Neural cell (in vitro differentiated cells): Measurements from ENCODE around the gene COLGALT1. TPM values are rescaled to one million over a fixed set of nuclear protein-coding genes. Genes with fewer than 3 reads are reported as not detected.

Experiments used
- H2AFZ ChIP-seq: fragments of 200-600, 300-800 bp; sonication (generic), shearing (Covaris generic); 2 replicates; pipeline ENCODE4 v1.6.0; 2014; ENCODE audit warnings: low read depth, mild to moderate bottlenecking, antibody characterized with exemption, low read length, moderate library complexity
- H3F3A ChIP-seq: fragments of 200-600 bp; shearing (Covaris generic); 2 replicates; pipeline ENCODE4 v1.6.1; 2016; ENCODE audit warnings: mild to moderate bottlenecking, moderate library complexity, mixed read lengths, antibody characterized with exemption, low read length; ENCODE audit not compliant: insufficient read depth, poor library complexity, severe bottlenecking
- H3K27ac ChIP-seq: fragments of 200-600, 300-800 bp; sonication (generic), shearing (Covaris generic); 2 replicates; pipeline ENCODE4 v1.5.1; 2014; ENCODE audit warnings: mild to moderate bottlenecking, low read length, moderate library complexity
- H3K27me3 ChIP-seq: fragments of 300-800, 200-600 bp; sonication (generic), shearing (Covaris generic); 2 replicates; pipeline ENCODE4 v1.6.0; 2014; ENCODE audit warnings: mild to moderate bottlenecking, low read depth, low read length, moderate library complexity; ENCODE audit not compliant: insufficient read depth
- H3K36me3 ChIP-seq: fragments of 300-800, 200-600 bp; sonication (generic), shearing (Covaris generic); 2 replicates; pipeline ENCODE4 v1.5.1; 2014; ENCODE audit warnings: mild to moderate bottlenecking, antibody characterized with exemption, low read length, moderate library complexity; ENCODE audit not compliant: insufficient read depth
- H3K4me2 ChIP-seq: fragments of 300-800, 200-600 bp; sonication (generic), shearing (Covaris generic); 2 replicates; pipeline ENCODE4 v1.6.0; 2014; ENCODE audit warnings: mild to moderate bottlenecking, low read length
- H3K4me3 ChIP-seq: fragments of 300-800, 200-600 bp; sonication (generic), shearing (Covaris generic); 2 replicates; pipeline ENCODE4 v1.5.1; 2014; ENCODE audit warnings: mild to moderate bottlenecking, low read length, moderate library complexity
- H3K79me2 ChIP-seq: fragments of 200-600 bp; shearing (Covaris generic); replicated peaks from 2 replicates; pipeline ENCODE4 v1.6.0; 2014; ENCODE audit warnings: mild to moderate bottlenecking, low read length, moderate library complexity; ENCODE audit not compliant: insufficient read depth
- H3K9ac ChIP-seq: fragments of 300-800, 200-600 bp; sonication (generic), shearing (Covaris generic); 2 replicates; pipeline ENCODE4 v1.6.1; 2016; ENCODE audit warnings: mild to moderate bottlenecking, low read length, mixed read lengths
- H3K9me2 ChIP-seq: fragments of 200-600 bp; shearing (Covaris generic); 2 replicates; pipeline ENCODE4 v1.6.1; 2016; ENCODE audit warnings: mild to moderate bottlenecking, low read length, mixed read lengths; ENCODE audit not compliant: insufficient read depth
- H3K9me3 ChIP-seq: fragments of 200-600, 300-800 bp; sonication (generic), shearing (Covaris generic); 2 replicates; pipeline ENCODE4 v1.6.1; 2016; ENCODE audit warnings: mild to moderate bottlenecking, mixed run types, low read length, moderate library complexity, mixed read lengths
- H4K20me1 ChIP-seq: fragments of 200-600 bp; shearing (Covaris generic); 2 replicates; pipeline ENCODE4 v1.6.1; 2016; ENCODE audit warnings: mild to moderate bottlenecking, mixed run types; ENCODE audit not compliant: insufficient read depth
- EP300 ChIP-seq: fragments of 450-650 bp; conservative IDR thresholded peaks from 2 replicates; pipeline ENCODE4 v1.6.1; 2014; ENCODE audit warnings: antibody characterized with exemption, mild to moderate bottlenecking, moderate library complexity; ENCODE audit not compliant: poor library complexity, severe bottlenecking
- EZH2 ChIP-seq: fragments of 200-600, 300-800 bp; shearing (Covaris generic), sonication (generic); IDR thresholded peaks from 2 replicates; pipeline ENCODE4 v1.6.1; 2014; ENCODE audit warnings: antibody characterized with exemption, low read length, borderline replicate concordance, mild to moderate bottlenecking; ENCODE audit not compliant: insufficient read depth, poor library complexity, severe bottlenecking
- MXI1 ChIP-seq: fragments of 450-650 bp; conservative IDR thresholded peaks from 2 replicates; pipeline ENCODE4 v1.6.1; 2014; ENCODE audit warnings: antibody characterized with exemption, mild to moderate bottlenecking; ENCODE audit not compliant: poor library complexity, severe bottlenecking
- POLR2AphosphoS5 ChIP-seq: IDR thresholded peaks from 2 replicates; pipeline ENCODE4 v1.6.1; 2012
- RAD21 ChIP-seq: fragments of 450-650 bp; conservative IDR thresholded peaks from 2 replicates; pipeline ENCODE4 v1.6.1; 2014; ENCODE audit warnings: antibody characterized with exemption, mild to moderate bottlenecking, moderate library complexity
- SMC3 ChIP-seq: fragments of 450-650 bp; conservative IDR thresholded peaks from 2 replicates; pipeline ENCODE4 v1.6.1; 2014; ENCODE audit warnings: antibody characterized with exemption, mild to moderate bottlenecking, moderate library complexity; ENCODE audit not compliant: poor library complexity
- TAF1 ChIP-seq: IDR thresholded peaks from 2 replicates; pipeline ENCODE4 v1.6.1; 2012; ENCODE audit warnings: low read depth
- polyA plus RNA-seq: library from polyadenylated mRNA; depleted of rRNA; stranded (reverse); fragments of >200 nt; gene quantifications from 2 replicates; pipeline ENCODE4 v1.2.3, GENCODE V29; 2014
- TF ChIP-seq, protein P1 (sequence below): IDR thresholded peaks from 2 replicates; pipeline ENCODE4 v1.6.1; 2012; ENCODE audit warnings: borderline replicate concordance
- TF ChIP-seq, protein P2 (sequence below): fragments of 450-650 bp; IDR thresholded peaks from 2 replicates; pipeline ENCODE4 v1.5.1; 2014; ENCODE audit warnings: antibody characterized with exemption, mild to moderate bottlenecking, moderate library complexity; ENCODE audit not compliant: poor library complexity, severe bottlenecking

Gene COLGALT1
- polyA plus RNA-seq, 1 donor from 2014 or later, result 18.8 TPM

DNA sequence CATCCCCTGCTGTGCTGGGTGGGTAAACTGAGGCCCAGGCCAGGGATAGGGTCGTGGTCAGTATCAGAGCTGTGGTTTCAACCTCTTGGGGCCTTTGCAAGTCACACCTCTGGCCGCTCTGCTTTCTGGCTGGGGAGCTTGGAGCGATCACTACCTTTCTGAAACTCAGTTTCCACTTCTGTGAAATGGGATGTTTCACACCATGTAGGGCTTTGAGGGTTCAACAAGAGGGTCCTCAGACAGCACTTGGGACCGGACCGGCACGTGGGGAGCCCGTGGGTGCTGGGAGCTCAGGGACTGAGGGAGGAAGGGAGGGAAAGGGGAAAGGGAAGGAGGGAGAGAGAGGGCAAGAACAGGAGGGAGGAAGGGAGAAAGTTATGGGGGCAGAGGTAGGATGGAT lies 22.9 kb upstream of the COLGALT1 start:
- H3K9ac ChIP-seq, result no peak overlapping the region
- H3K9me2 ChIP-seq, result no peaks in the 10 kb centered on the region
- TF ChIP-seq EP300 (no peak), EZH2 (no peak), SMC3 (no peak), POLR2AphosphoS5 (no peak), TAF1 (no peak), RAD21 (no peak), MXI1 (no peak)
- TF ChIP-seq, protein P1, sequence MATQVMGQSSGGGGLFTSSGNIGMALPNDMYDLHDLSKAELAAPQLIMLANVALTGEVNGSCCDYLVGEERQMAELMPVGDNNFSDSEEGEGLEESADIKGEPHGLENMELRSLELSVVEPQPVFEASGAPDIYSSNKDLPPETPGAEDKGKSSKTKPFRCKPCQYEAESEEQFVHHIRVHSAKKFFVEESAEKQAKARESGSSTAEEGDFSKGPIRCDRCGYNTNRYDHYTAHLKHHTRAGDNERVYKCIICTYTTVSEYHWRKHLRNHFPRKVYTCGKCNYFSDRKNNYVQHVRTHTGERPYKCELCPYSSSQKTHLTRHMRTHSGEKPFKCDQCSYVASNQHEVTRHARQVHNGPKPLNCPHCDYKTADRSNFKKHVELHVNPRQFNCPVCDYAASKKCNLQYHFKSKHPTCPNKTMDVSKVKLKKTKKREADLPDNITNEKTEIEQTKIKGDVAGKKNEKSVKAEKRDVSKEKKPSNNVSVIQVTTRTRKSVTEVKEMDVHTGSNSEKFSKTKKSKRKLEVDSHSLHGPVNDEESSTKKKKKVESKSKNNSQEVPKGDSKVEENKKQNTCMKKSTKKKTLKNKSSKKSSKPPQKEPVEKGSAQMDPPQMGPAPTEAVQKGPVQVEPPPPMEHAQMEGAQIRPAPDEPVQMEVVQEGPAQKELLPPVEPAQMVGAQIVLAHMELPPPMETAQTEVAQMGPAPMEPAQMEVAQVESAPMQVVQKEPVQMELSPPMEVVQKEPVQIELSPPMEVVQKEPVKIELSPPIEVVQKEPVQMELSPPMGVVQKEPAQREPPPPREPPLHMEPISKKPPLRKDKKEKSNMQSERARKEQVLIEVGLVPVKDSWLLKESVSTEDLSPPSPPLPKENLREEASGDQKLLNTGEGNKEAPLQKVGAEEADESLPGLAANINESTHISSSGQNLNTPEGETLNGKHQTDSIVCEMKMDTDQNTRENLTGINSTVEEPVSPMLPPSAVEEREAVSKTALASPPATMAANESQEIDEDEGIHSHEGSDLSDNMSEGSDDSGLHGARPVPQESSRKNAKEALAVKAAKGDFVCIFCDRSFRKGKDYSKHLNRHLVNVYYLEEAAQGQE, result no peak
- TF ChIP-seq, protein P2, sequence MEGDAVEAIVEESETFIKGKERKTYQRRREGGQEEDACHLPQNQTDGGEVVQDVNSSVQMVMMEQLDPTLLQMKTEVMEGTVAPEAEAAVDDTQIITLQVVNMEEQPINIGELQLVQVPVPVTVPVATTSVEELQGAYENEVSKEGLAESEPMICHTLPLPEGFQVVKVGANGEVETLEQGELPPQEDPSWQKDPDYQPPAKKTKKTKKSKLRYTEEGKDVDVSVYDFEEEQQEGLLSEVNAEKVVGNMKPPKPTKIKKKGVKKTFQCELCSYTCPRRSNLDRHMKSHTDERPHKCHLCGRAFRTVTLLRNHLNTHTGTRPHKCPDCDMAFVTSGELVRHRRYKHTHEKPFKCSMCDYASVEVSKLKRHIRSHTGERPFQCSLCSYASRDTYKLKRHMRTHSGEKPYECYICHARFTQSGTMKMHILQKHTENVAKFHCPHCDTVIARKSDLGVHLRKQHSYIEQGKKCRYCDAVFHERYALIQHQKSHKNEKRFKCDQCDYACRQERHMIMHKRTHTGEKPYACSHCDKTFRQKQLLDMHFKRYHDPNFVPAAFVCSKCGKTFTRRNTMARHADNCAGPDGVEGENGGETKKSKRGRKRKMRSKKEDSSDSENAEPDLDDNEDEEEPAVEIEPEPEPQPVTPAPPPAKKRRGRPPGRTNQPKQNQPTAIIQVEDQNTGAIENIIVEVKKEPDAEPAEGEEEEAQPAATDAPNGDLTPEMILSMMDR, result no peak
- no peaks in the 10 kb centered on the region for H3F3A ChIP-seq
- H4K20me1 ChIP-seq, result no peaks in the 10 kb centered on the region
- H2AFZ ChIP-seq, result no peak overlapping the region
- no peak overlapping the region for H3K4me3 ChIP-seq
- H3K27me3 ChIP-seq, result no peaks in the 10 kb centered on the region
- H3K4me2 ChIP-seq, result no peak overlapping the region
- no peak overlapping the region for H3K27ac ChIP-seq
- H3K36me3 ChIP-seq, result no peaks in the 10 kb centered on the region
- peaks cover 4% of the 10 kb centered on the region for H3K9me3 ChIP-seq
- no peaks in the 10 kb centered on the region for H3K79me2 ChIP-seq

DNA sequence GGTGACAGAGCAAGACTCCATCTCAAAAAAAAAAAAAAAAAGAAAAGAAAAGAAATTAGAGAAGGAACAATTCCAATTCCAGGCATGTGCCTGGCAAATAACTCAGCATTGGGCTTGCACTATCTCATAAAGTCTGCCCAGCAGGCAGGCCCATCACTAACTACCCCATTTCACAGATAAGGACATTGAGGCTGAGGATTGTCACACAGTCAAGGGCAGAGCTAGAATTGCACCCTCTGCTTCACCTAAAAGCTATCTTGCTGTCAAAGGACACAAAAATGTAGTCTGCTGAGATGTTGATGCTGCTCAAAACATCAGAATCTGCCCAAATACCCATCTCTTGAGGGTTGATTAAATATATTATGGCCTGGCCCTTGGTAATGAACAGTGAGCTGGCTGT lies 20.7 kb upstream of the COLGALT1 start:
- peaks cover 13% of the 10 kb centered on the region for H3K27me3 ChIP-seq
- no peak overlapping the region for H3K4me2 ChIP-seq
- H3K9ac ChIP-seq, result no peak overlapping the region
- H3K9me2 ChIP-seq, result no peaks in the 10 kb centered on the region
- H3K79me2 ChIP-seq, result no peaks in the 10 kb centered on the region
- no peaks in the 10 kb centered on the region for H4K20me1 ChIP-seq
- no peak overlapping the region for H3K27ac ChIP-seq
- TF ChIP-seq, protein P2, result no peak
- TF ChIP-seq MXI1 (no peak), SMC3 (no peak), POLR2AphosphoS5 (no peak), RAD21 (no peak), EP300 (no peak), EZH2 (no peak), TAF1 (no peak)
- TF ChIP-seq, protein P1, result no peak
- no peak overlapping the region for H3K4me3 ChIP-seq
- no peaks in the 10 kb centered on the region for H3K9me3 ChIP-seq
- no peaks in the 10 kb centered on the region for H3F3A ChIP-seq
- no peaks in the 10 kb centered on the region for H3K36me3 ChIP-seq
- H2AFZ ChIP-seq, result no peak overlapping the region
